Measurements from ENCODE around the gene PRKCB. TPM values are rescaled to one million over a fixed set of nuclear protein-coding genes. Genes with fewer than 3 reads are reported as not detected.
"Not testable (repeated sequence)": the region's sequence is repeated elsewhere in the genome, so short reads cannot be mapped to it uniquely, and the experiment has no call there.

Gene PRKCB
- total and polyA plus RNA-seq, 2 donors (not counting 1 experiment from before 2014, with no cell fraction given), result 0.01 TPM; not detected in 1

DNA sequence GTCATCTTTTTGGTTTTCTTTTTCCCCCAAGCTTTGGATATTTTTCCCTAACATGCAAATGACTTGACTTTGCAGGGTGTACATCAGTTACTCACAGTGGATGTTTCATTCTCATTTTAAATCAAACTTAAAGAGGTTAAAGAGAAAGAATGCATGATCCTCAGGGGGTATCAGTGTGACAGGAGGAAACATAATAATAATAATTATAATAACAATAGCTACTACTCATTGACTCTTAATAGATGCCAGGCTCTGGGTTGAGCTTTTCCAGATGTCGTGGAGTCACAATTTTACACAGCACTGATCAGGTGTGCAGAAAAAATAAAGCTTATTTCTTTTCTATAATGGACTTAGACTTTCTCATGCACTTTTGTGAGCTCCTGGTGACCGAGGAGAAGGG is 263.1 kb downstream of the PRKCB start:
- Histone ChIP-seq H4K20me1 (ENCODE audit: control insufficient read depth, extremely low read depth, insufficient read depth, low read length) (no peaks in the 10 kb centered on the region), H2AFZ (ENCODE audit: low read length) (no peak overlapping the region), H3K27me3 (ENCODE audit: control insufficient read depth, insufficient read depth, low read length) (no peaks in the 10 kb centered on the region), H3K4me1 (ENCODE audit: control insufficient read depth, extremely low read depth, insufficient read depth, low read length) (no peaks in the 10 kb centered on the region), H3K4me2 (ENCODE audit: extremely low read depth, insufficient read depth, low read length) (no peak overlapping the region), H3K27ac (ENCODE audit: insufficient read depth, low read length) (no peak overlapping the region), H3K36me3 (ENCODE audit: control insufficient read depth, insufficient read depth, low read length) (no peaks in the 10 kb centered on the region), H3K79me2 (ENCODE audit: control insufficient read depth, insufficient read depth, low read length) (no peaks in the 10 kb centered on the region), H3K4me3 (replicated peaks in 1 of 4; ENCODE audit: control extremely low read depth in 1 of 4, insufficient read depth in 1 of 4, low read depth in 3 of 4, low read length in 4 of 4) (no peak overlapping the region), H3K9ac (ENCODE audit: insufficient read depth, low read length) (no peak overlapping the region), H3K9me3 (ENCODE audit: control insufficient read depth, insufficient read depth, low read depth, low read length) (no peaks in the 10 kb centered on the region)
- no peak for DNase-seq (ENCODE audit: low read depth in 2 of 2)
- TF ChIP-seq, protein P1, sequence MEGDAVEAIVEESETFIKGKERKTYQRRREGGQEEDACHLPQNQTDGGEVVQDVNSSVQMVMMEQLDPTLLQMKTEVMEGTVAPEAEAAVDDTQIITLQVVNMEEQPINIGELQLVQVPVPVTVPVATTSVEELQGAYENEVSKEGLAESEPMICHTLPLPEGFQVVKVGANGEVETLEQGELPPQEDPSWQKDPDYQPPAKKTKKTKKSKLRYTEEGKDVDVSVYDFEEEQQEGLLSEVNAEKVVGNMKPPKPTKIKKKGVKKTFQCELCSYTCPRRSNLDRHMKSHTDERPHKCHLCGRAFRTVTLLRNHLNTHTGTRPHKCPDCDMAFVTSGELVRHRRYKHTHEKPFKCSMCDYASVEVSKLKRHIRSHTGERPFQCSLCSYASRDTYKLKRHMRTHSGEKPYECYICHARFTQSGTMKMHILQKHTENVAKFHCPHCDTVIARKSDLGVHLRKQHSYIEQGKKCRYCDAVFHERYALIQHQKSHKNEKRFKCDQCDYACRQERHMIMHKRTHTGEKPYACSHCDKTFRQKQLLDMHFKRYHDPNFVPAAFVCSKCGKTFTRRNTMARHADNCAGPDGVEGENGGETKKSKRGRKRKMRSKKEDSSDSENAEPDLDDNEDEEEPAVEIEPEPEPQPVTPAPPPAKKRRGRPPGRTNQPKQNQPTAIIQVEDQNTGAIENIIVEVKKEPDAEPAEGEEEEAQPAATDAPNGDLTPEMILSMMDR (conservative IDR thresholded peaks at IDR 0.05 in 1 of 2, IDR thresholded peaks at IDR 0.05 in 1 of 2; ENCODE audit: low read depth in 1 of 2, low read length in 2 of 2), result no peak
- no peak for TF ChIP-seq EZH2 (IDR thresholded peaks at IDR 0.05; ENCODE audit: low read length, missing control alignments)

DNA sequence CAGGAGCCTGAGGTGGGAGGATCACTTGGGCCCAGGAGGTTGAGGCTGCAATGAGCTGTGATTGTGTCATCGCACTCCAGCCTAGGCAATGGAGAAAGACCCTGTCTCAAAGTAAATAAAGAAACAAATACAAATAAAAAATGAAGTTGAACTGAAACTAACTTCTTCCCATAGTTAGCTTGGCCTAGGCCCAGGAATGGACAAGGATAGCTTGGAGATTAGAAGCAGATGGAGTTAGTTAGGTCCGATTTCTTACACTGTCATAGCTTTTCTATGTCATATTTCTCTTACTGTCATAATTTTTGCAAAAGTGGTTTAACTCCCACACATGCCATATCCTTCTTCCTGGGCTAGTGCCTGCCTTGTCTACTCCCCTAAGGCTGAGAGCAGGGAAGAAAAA is 265.6 kb downstream of the PRKCB start:
- H3K4me1 ChIP-seq (ENCODE audit: control insufficient read depth, extremely low read depth, insufficient read depth, low read length), result no peaks in the 10 kb centered on the region

DNA sequence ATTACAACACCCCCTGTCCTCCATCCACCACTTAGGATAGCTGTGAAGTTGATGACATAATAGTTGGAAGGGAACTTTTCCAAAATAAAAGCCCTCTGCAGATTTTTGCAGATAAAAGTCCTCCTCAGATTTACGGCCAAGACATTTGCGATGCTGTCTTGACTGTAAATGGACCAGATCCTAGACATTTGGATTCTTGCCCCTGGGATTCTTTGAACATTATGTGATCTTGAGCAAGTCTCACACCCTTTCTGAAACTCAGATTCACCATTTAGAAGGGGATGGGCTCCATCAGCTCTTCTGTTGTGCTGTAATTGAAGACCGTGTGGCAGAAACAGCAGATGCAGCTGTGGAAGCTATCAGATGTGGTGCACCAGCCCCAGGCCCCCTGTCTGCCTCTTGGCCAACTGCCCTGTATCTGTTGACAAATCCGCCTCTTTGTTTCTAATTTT is 266.5 kb downstream of the PRKCB start:
- H3K27me3 ChIP-seq (ENCODE audit: control insufficient read depth, insufficient read depth, low read length), result no peaks in the 10 kb centered on the region
- H3K36me3 ChIP-seq (ENCODE audit: control insufficient read depth, insufficient read depth, low read length), result no peaks in the 10 kb centered on the region
- no peak overlapping the region for H3K4me3 ChIP-seq (replicated peaks in 1 of 4; ENCODE audit: control extremely low read depth in 1 of 4, insufficient read depth in 1 of 4, low read depth in 3 of 4, low read length in 4 of 4)
- H3K9ac ChIP-seq (ENCODE audit: insufficient read depth, low read length), result no peak overlapping the region
- H3K4me1 ChIP-seq (ENCODE audit: control insufficient read depth, extremely low read depth, insufficient read depth, low read length), result no peaks in the 10 kb centered on the region
- H3K27ac ChIP-seq (ENCODE audit: insufficient read depth, low read length), result no peak overlapping the region
- no peaks in the 10 kb centered on the region for H4K20me1 ChIP-seq (ENCODE audit: control insufficient read depth, extremely low read depth, insufficient read depth, low read length)
- no peak for DNase-seq (ENCODE audit: low read depth in 2 of 2)
- no peak overlapping the region for H2AFZ ChIP-seq (ENCODE audit: low read length)
- H3K79me2 ChIP-seq (ENCODE audit: control insufficient read depth, insufficient read depth, low read length), result no peaks in the 10 kb centered on the region
- TF ChIP-seq EZH2 (IDR thresholded peaks at IDR 0.05; ENCODE audit: low read length, missing control alignments), result no peak
- TF ChIP-seq, protein P1 (conservative IDR thresholded peaks at IDR 0.05 in 1 of 2, IDR thresholded peaks at IDR 0.05 in 1 of 2; ENCODE audit: low read depth in 1 of 2, low read length in 2 of 2), result no peak
- H3K4me2 ChIP-seq (ENCODE audit: extremely low read depth, insufficient read depth, low read length), result no peak overlapping the region
- H3K9me3 ChIP-seq (ENCODE audit: control insufficient read depth, insufficient read depth, low read depth, low read length), result no peaks in the 10 kb centered on the region

More for the DNA sequence above, 265.6 kb downstream of the PRKCB start:
- Histone ChIP-seq H4K20me1 (ENCODE audit: control insufficient read depth, extremely low read depth, insufficient read depth, low read length) (no peaks in the 10 kb centered on the region), H2AFZ (ENCODE audit: low read length) (no peak overlapping the region), H3K27me3 (ENCODE audit: control insufficient read depth, insufficient read depth, low read length) (no peaks in the 10 kb centered on the region), H3K4me3 (replicated peaks in 1 of 4; ENCODE audit: control extremely low read depth in 1 of 4, insufficient read depth in 1 of 4, low read depth in 3 of 4, low read length in 4 of 4) (no peak overlapping the region), H3K36me3 (ENCODE audit: control insufficient read depth, insufficient read depth, low read length) (no peaks in the 10 kb centered on the region), H3K4me2 (ENCODE audit: extremely low read depth, insufficient read depth, low read length) (no peak overlapping the region), H3K27ac (ENCODE audit: insufficient read depth, low read length) (no peak overlapping the region), H3K79me2 (ENCODE audit: control insufficient read depth, insufficient read depth, low read length) (no peaks in the 10 kb centered on the region), H3K9me3 (ENCODE audit: control insufficient read depth, insufficient read depth, low read depth, low read length) (no peaks in the 10 kb centered on the region), H3K9ac (ENCODE audit: insufficient read depth, low read length) (no peak overlapping the region)
- TF ChIP-seq EZH2 (IDR thresholded peaks at IDR 0.05; ENCODE audit: low read length, missing control alignments), result no peak
- TF ChIP-seq, protein P1 (conservative IDR thresholded peaks at IDR 0.05 in 1 of 2, IDR thresholded peaks at IDR 0.05 in 1 of 2; ENCODE audit: low read depth in 1 of 2, low read length in 2 of 2), result no peak
- DNase-seq (ENCODE audit: low read depth in 2 of 2), result no peak

DNA sequence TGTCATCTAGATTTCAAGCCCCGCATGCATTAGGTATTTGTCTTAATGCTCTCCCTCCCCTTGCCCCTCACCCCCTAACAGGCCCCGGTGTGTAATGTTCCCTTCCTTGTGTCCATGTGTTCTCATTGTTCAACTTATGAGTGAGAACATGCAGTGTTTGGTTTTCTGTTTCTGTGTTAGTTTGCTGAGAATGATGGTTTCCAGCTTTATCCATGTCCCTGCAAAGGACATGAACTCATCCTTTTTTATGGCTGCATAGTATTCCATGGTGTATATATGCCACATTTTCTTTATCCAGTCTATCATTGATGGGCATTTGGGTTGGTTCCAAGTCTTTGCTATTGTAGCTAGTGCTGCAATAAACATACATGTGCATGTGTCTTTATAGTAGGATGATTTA is 269.7 kb downstream of the PRKCB start:
- H3K9me3 ChIP-seq (ENCODE audit: control insufficient read depth, insufficient read depth, low read depth, low read length); H2AFZ ChIP-seq (ENCODE audit: low read length); H3K9ac ChIP-seq (ENCODE audit: insufficient read depth, low read length); H3K4me2 ChIP-seq (ENCODE audit: extremely low read depth, insufficient read depth, low read length); H3K36me3 ChIP-seq (ENCODE audit: control insufficient read depth, insufficient read depth, low read length); H4K20me1 ChIP-seq (ENCODE audit: control insufficient read depth, extremely low read depth, insufficient read depth, low read length); H3K27me3 ChIP-seq (ENCODE audit: control insufficient read depth, insufficient read depth, low read length); H3K4me3 ChIP-seq (replicated peaks in 1 of 4; ENCODE audit: control extremely low read depth in 1 of 4, insufficient read depth in 1 of 4, low read depth in 3 of 4, low read length in 4 of 4); H3K4me1 ChIP-seq (ENCODE audit: control insufficient read depth, extremely low read depth, insufficient read depth, low read length); H3K79me2 ChIP-seq (ENCODE audit: control insufficient read depth, insufficient read depth, low read length); DNase-seq (ENCODE audit: low read depth in 2 of 2); H3K27ac ChIP-seq (ENCODE audit: insufficient read depth, low read length): not testable (repeated sequence)

DNA sequence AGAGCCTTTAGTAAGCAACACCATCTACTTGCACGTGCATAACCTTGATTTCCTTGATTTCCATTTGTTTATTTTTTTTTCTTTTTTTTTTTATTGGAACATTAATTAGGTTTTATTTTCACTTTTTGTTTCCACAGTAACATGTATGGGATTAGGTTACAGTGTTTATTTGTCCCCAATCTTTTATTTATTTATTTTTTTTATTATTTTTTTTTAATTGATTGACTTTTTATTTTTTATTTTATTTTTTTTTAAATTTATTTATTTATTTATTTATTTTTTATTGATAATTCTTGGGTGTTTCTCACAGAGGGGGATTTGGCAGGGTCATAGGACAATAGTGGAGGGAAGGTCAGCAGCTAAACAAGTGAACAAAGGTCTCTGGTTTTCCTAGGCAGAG is 272.3 kb downstream of the PRKCB start:
- not testable (repeated sequence) for H3K27me3 ChIP-seq (ENCODE audit: control insufficient read depth, insufficient read depth, low read length); H3K9ac ChIP-seq (ENCODE audit: insufficient read depth, low read length); H3K27ac ChIP-seq (ENCODE audit: insufficient read depth, low read length)

More for the DNA sequence above, 272.3 kb downstream of the PRKCB start:
- not testable (repeated sequence) for H3K4me3 ChIP-seq (replicated peaks in 1 of 4; ENCODE audit: control extremely low read depth in 1 of 4, insufficient read depth in 1 of 4, low read depth in 3 of 4, low read length in 4 of 4); H4K20me1 ChIP-seq (ENCODE audit: control insufficient read depth, extremely low read depth, insufficient read depth, low read length); H3K36me3 ChIP-seq (ENCODE audit: control insufficient read depth, insufficient read depth, low read length); H2AFZ ChIP-seq (ENCODE audit: low read length); H3K79me2 ChIP-seq (ENCODE audit: control insufficient read depth, insufficient read depth, low read length); H3K9me3 ChIP-seq (ENCODE audit: control insufficient read depth, insufficient read depth, low read depth, low read length); H3K4me2 ChIP-seq (ENCODE audit: extremely low read depth, insufficient read depth, low read length); H3K4me1 ChIP-seq (ENCODE audit: control insufficient read depth, extremely low read depth, insufficient read depth, low read length); DNase-seq (ENCODE audit: low read depth in 2 of 2)
